ENCODE results near the gene HOOK1.
"Not testable (repeated sequence)": the region's sequence is repeated elsewhere in the genome, so short reads cannot be mapped to it uniquely, and the experiment has no call there.

Gene HOOK1

DNA sequence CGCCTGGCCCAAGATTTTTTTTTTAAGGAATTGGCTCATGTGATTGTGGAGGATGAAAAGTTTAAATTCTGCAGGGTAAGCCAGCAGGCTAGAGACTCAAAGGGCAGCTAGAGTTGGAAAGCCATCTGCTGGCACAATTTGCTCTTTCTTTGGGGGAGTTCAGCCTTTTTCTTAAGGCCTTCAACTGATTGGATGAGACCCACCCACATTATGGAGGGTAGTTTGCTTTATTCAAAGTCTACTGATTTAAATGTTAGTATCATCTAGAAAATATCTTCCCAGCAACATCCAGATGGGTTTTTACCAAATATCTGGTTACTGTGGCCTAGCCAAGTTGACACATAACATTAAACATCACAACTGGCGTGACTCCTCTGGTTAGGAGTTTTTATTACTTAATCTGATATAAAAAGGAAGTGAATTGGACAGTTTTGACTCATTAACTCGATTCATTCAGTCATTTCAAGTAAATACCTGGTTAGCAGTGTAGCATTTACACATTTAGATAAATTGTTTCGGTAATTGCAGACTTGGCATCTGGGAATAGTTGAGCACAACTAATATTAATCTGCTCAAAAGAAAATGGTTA, 12.4 kb downstream of the HOOK1 start:
- no peak for DNase-seq

DNA sequence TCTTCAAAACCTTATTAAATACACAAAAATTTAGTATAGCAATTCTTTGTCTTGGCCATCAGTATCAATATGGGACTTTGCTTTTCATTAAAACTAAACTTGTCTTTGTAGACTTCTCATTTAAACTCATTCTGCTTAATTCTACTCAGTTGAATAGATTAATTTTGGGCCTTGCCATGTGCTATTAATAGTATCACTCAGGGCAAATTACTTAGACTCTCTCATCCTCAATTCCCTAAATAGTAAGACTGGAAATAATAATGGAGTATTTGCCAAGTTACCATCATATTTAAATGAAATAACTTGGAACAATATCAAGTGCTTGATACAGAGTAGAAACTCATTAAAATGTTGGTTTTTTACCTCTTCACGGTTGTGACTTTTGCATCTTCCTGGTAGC, 13.4 kb downstream of the HOOK1 start:
- DNase-seq, result no peak

DNA sequence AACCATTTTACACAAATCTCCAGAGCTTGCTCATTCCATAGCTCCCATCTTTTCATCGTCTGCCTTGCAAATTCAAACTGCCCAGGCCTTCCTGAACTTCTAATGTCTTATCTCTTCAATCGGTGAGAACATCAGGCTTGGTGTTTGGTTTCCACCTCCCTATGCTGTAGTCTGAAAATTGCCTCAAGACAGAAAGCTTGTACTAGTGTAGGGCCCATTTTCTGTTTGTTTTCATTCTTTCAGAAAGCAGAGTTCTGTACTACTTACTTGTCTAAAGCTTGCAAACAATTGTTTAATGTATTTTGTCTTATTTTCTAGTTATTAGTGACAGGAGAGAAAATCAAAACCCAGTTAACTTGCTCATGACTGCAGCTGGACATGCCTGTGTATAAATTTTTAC, 16.8 kb downstream of the HOOK1 start:
- DNase-seq, result no peak

DNA sequence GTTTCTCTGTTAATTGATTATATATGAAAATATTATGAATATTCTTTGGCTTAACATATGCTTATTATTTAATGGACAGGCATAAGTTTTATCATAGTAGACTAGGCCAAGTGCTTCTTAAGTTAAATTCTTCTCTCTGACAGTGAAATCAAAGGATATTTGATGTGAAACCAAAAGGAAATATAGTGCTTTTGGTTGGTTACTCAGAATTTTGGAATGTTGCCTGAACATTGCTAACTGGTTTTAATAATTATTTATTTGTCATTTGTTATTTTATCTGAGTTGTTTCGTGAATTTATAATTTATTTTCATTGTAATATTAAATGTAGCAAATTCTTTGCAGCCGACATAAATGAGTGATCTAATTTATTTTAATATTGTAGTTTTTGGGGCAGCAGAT, 18.3 kb downstream of the HOOK1 start:
- DNase-seq, result no peak

DNA sequence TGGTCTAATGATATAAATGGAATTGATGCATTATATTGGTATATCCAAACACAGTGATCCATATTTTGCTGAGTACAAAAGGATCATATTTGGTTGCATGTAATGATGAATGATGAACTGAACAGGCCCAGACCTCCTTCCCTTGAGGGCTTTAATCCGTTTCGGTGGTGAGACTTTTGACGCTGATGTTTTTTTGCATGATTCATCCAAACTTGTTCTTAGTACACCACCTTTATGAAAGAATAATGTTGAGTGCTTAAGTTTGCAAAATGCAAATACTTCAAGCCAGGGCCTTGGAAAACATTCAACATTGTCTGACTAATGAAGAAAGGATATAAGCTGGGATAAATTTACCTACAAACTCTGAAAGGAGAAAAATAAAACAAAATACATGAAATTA, 19.2 kb downstream of the HOOK1 start:
- DNase-seq, result no peak

DNA sequence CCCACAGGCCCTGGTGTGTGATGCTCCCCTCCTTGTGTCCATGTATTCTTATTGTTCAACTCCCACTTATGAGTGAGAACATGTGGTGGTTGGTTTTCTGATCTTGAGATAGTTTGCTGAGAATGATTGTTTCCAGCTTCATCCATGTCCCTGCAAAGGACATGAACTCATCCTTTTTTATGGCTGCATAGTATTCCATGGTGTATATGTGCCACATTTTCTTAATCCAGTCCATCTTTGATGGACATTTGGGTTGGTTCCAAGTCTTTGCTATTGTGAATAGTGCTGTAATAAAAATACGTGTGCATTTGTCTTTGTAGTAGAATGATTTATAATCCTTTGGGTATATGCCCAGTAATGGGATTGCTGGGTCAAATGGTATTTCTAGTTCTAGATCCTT, 23.1 kb downstream of the HOOK1 start:
- not testable (repeated sequence) for DNase-seq

DNA sequence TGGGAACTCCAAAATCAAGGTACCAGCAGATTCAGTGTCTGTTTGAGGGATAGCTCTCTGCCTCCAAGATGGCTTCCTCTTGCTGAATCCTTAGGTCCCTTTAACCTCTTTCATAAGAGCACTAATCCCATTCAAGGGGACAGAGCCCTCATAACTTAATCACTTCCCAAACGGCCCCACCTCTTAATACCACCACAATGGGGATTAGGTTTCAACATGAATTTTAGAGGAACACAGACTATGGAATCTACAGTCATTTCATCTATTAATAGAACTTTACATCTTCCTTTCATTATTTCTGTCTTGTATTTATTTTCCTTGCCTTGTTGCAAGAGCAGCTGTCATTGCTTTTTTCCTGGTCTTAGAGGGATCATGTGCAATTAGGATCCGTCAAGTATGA, 30.3 kb downstream of the HOOK1 start:
- DNase-seq, result no peak

DNA sequence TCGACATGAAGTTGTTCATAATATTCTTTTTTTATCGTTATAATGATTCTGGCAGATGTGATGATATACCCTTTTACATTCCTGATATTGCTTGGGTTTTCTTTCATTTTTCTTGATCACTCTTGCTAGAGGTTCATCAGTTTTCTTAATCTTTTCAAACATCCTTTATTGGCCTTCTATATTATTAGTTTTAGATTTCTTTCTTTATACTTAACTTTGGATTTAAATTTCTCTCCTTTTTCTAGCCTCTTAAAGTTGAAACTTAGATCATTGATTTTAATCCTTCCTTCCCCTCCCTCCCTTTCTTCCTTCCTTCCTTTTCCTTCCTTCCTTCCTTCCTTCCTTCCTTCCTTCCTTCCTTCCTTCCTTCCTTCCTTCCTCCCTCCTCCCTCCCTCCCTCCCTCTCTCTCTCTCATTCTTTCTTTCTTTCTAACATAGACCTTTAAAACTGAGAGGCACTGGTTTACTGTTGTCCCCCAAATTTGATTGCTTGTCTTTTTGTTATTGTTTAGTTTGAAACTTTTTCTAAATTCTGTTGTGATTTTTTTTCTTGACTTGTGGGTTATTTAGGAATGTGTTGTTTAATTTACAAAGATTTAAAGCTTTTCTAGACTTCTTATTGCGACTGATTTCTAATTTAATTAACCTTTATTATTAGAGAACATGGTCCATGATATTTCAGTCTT, 31.6 kb downstream of the HOOK1 start:
- no peak for DNase-seq

DNA sequence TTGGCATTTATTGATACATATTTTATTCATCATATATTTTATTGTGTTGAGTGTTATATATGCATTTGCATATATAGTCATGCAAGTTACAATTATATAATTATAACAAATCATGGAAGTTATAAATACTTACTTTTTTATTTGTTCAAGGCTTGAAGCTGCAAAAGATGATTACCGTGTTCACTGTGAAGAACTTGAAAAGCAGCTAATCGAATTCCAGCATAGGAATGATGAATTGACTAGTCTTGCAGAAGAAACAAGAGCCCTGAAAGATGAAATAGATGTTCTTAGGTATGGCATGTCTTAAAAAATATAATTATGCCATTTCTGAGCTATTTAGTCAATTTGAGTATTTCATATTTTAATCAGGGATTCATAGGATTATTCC, 32.1 kb downstream of the HOOK1 start:
- no peak for DNase-seq

DNA sequence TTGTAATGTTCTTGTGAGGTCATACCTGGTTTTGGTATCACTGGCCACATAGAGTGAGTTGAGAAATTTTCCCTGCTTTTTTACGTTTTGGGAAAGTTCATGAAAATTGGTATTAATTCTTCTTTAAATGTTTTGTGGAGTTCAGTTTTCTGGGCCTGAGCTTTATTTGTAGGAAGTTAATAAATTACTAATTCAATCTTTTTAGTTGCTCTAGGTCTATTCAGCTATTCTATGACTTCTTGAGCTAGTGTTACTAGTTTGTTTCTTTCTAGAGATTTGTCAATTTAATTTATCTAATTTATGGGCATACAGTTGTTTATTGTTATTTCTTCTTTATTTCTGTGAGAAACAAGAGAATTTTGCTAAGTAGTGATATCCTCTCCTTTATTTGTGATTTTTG, 37.4 kb downstream of the HOOK1 start:
- DNase-seq, result no peak

DNA sequence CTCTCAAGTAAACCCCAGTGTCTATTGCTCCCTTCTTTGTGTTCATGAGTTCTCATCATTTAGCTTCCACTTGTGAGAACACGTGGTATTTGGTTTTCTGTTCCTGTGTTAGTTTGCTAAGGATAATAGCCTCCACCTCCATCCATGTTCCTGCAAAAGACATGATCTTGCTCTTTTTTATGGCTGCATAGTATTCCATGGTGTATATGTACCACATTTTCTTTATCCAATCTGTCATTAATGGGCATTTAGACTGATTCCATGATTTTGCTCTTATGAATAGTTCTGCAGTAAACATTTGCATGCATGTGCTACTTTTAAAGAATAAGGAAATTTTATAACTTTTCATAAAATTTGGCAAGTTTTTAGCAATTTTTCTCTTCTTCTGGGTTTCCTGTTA, 40.5 kb downstream of the HOOK1 start:
- DNase-seq, result not testable (repeated sequence)

DNA sequence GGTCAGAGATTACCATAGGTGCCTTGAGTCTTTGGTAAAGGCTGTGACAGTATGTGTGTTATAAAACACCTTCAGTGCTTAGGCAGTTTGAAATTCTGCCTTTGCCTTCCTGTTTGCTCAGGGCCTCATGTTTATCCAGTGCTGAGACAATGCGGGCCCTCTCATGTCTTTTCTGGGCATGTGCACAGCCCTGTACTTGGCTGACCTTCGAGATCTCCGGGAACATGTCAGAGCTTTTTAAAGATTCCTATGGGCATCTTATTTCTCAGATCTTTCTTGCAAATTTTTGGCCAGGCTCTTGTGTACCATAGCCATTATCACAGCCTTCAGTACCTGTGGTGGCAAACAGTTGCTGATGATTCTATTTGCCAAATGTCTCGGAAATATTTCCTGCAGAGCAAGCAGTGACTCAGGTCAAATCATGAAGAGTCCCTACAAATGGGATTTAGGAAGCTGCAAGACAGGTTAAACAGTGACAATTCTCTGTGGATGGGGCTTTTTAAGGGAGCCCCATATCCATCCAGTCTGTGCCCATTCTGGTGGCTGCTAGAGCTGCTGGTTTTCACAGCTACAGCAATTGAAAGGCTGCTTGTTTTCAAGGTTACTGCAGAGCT, 42.1 kb downstream of the HOOK1 start:
- DNase-seq, result no peak

DNA sequence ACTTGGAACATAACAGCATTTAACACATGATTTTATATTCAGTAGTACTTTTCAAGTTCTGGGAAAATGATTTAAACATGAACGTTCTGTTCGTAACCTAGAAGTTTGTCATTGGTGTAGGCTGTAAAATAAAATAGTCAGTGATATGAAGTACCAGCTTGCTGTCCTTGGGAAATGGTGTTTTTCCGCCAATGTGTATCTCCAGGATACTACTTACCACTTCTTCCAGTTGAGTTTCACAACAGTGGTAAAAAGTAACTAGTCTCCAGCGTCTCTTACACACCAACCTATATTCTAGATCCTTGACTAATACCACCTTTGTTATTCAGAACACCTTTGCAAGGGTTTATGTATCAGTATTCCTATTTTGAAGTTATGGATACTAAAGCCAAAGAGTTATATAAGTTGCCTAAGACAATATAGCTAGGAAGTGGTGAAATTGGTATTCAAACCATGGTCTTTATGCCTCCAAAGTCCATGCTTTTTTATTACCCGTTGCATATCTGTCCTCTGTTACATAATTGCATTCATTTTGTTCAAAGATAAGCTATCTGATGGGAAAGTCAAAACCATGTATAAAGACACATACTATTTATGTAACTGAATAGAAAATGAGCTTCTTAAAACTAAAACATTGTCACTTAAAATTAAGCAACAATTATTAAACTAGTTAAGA, 43.1 kb downstream of the HOOK1 start:
- DNase-seq, result no peak

DNA sequence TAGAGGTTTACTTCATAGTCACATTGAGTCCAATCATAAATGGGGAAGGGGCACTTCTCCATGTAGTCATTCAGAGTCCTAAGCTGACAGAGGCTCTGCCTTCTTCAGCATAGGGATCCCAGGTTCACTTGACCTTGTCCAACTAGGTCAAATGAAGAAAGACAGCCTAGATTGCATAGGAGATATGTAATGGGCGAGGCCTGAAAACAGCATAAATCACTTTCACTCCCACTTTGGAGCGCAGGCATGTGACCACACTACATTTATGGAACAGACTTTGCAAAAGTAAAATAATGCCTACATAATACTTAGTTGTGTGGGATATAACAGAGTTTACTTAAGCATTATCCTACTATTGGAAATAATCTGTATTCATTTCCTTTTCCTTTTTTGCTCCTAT, 51.7 kb downstream of the HOOK1 start:
- DNase-seq, result no peak

DNA sequence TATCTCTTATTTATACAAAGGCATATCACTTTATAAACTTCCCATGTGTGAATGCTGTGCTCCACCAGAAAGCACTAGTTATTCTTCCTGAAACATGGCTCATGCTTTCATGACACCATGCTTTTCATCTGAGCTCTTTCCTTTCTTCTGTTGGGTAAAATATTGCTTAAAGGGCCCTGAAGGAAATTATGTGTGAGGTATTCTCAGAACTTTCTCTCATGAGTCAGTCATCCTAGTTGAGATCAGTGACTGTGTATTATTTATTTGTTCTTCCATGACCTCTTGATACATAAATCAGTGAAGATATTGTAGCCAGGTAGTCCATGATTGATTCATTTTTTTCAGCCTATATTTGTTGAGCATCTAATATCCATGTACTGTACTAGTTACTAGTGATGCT, 57.0 kb downstream of the HOOK1 start:
- no peak for DNase-seq

DNA sequence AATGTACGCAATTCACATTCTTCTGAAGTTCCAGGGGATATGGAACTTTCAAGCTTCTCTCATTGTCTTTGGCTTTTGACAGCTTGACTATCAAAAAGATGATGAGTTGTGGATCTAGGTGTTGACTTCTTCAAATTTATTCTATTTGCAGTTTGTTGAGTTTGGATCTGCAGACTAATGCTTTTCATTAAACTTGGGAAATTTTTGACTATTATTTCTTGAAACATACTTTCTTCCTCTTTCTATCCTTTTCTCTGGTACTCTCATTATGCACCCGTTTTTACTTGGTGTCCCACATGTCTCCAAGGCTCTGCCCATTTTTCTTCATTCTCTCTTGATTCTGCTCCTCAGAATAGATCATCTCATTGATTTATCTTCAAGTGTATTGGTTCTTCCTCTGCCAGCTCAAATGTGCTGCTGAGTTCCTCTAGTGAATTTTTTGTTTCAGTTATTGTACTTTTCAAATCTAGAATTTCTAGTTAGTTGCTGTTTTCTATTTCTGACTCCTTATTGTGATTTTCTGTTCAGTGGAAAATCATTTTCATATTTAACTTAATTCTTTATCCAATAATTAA, 62.4 kb downstream of the HOOK1 start:
- no peak for DNase-seq

DNA sequence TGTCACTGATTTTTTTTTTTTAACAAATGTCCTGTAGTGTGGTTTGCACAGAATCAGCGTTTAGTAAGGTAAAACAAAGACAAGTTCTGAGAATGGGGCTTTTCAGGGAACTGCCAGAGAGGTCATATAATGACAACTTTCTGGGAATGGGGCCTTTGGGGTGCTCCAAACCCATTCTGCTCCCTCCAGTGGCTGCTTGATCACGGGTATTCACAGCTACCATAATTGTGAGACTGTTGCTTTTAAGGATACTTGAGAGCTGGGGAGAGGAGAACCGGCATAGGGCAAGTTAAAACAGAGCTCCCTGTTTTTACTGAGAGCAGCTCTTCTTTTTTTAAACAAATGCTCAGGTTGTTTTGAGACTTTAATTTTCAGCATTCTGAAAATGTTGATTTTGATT, 63.6 kb downstream of the HOOK1 start:
- no peak for DNase-seq

DNA sequence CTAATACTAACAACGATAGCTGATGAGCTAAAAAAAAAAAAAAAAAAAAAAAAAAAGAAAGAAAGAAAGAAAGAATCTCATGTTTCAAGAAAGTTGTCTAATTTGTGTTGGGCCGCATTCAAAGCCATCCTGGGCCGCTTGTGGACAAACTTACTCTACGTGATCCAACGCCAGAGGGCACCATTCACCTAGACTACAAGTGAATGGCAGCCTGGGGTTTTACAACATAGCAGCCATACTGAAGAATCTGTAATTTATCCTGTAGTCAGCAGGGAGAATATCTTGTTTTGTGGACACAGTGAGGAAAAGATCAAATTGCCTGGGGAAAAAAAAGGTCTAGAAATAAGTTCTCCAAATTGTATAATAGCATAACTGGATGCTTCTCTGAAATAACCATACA, 64.8 kb downstream of the HOOK1 start:
- peak; percentile 67 for DNase-seq

DNA sequence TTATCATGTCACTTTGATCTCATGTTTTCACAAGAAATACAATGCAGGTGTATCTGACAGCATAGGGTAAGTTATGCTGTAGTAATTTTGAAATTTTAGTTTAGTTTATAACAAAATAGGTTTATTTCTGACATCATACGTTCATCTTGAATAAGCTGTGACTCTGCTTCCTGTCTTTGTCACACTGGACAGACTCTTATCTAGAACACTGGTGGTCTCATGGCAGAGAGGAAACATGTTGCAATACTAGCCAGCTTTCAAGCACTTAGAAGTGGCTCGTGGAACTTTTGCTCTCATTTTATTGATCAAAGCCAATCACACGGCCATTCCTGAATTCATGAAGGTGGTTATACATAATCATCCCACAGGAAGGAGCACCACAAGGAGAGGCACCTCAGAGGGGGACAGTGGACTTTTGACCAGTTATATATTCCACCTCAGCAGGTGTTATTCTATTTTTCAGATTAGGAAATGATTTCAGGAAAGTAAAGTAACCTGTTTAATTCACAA, 65.3 kb downstream of the HOOK1 start:
- DNase-seq, result peak; percentile 11

DNA sequence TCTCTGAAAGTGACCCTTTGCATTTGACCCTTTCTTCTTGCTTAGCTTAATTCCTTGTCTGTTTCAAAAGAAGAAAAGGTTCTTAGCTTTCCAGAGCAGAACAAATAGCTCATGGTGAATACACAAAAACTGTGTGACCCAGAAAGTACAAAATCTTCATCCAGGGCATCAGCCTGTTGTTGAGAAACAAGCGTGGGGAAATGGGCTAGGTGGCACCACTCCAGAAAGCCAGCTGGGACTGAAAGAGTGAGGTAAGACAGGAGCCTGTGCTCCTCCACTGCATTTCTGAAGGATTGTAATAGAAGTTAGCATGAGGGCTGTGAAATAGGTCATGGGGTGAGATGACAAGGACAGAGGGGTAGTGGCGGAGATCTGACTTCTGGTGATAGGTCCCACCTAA, 66.0 kb downstream of the HOOK1 start:
- no peak for DNase-seq

DNA sequence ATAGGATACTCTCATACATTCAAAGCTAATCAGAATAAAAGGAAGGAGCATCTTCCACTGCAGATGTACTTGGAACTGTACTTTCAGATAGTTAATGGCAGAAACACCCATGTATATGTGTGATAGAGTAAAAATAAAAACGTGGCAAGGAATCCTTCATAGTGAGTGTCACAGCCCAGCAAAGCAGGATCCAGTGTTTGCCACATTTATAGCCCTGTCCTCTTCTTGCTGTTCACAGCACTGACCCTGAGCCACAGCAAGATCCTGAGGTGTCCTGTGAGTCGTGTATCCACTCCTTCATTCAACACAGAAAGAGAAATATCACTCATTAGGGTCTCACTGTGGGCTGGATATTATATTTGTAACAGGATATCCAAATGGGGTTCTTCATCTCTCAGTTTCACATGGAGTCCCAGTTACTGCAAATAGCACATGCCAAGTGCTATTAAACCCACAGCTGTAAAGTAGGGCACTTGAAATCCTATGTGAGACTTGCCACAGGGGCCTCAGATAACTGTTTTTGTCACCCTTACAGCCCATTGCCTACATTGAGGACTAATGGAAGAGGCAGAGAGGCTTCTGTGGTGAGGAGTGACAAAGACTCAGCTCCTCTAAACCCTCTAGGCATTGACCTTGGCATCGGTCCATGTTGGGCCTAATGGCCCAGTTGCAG, 70.5 kb downstream of the HOOK1 start:
- DNase-seq, result no peak

DNA sequence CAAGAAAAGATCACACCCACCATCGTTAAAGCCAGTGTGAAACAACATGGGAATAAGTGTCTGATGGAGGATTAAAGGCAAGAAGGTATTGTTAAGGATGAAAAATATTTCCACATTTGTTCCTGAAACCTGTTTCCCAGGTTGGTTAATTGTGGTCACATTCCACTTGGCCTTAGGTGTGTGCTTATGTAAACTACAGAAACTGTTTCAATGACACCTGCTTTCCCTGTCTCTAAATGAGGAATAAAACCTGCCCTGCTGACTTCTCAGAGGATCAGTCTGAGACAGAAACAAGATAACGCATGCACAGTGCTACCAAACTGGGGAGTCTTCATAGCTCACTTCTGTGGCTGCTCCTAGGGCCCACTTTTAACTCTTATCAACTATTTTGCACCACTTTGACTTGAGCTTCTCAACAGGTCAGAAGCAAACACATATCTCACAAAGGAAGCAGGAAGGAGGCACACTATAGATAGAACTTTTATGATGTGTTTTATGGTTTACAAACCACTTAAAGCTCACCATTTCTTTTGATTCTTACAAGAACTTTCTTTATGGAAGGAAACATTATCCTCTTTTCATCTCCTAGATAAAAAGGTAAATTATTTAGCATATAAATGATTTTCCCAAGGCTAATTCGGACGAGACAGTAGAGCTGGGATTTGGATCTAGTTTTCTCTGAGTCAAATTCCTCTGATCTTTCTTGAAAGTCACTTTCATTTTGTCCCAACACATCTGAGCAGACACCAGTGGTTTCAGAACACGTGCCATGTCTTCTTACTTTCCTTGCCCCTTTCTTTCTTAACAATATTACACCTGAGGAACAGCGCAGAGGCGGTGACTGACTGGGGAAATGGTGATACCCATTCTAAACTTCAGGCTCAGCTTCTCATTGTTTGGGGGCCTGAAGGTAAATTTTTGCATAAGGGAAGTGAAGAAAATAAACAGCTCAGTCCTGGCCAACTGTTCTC, 78.4 kb downstream of the HOOK1 start:
- DNase-seq, result no peak

Measured in hematopoietic multipotent progenitor cell treated with erythropoietin and hydrocortisone succinate and interleukin-3 and kit ligand, for 8 days (in vitro differentiated cells).